Activated CD4-positive, alpha-beta T cell treated with anti-CD3 and anti-CD28 coated beads for 36 hours (primary cell): ENCODE results near the gene RPS23. TPM values are rescaled to one million over a fixed set of nuclear protein-coding genes. Genes with fewer than 3 reads are reported as not detected.
"Not testable (repeated sequence)": the region's sequence is repeated elsewhere in the genome, so short reads cannot be mapped to it uniquely, and the experiment has no call there.

Experiments used
- ATAC-seq: fragments of 200-7000 bp; cut with Tn5 transposase; one replicate; pipeline ENCODE4 v1.10.0; 2021; ENCODE audit warnings: mild to moderate bottlenecking, moderate library complexity
- CTCF ChIA-PET: fragments of 350-600 bp; sonication (Branson Sonifier 250); formaldehyde crosslinking; loops from one replicate; lab custom pipeline; 2021; ENCODE audit warnings: antibody characterized with exemption; lab: Charles Lee
- POLR2A ChIA-PET: fragments of 350-600 bp; sonication (Branson Sonifier 250); formaldehyde crosslinking; loops from one replicate; lab custom pipeline; 2021; ENCODE audit warnings: antibody characterized with exemption, inconsistent platforms; lab: Charles Lee
- DNase-seq: peaks from one replicate; pipeline ENCODE4 v3.0.0-alpha.2; 2020
- H3K27ac Mint-ChIP-seq: one replicate; pipeline ENCODE4 v1.8.0; 2021; ENCODE audit warnings: mixed read lengths
- H3K27me3 Mint-ChIP-seq: one replicate; pipeline ENCODE4 v1.8.0; 2021; ENCODE audit warnings: mixed read lengths
- H3K36me3 Mint-ChIP-seq: one replicate; pipeline ENCODE4 v1.8.0; 2021; ENCODE audit warnings: low read depth, mixed read lengths
- H3K4me1 Mint-ChIP-seq: one replicate; pipeline ENCODE4 v1.8.0; 2021; ENCODE audit warnings: mixed read lengths
- H3K4me3 Mint-ChIP-seq: one replicate; pipeline ENCODE4 v1.8.0; 2021; ENCODE audit warnings: mild to moderate bottlenecking, moderate library complexity, mixed read lengths
- H3K9me3 Mint-ChIP-seq: one replicate; pipeline ENCODE4 v1.8.0; 2021; ENCODE audit warnings: low read depth, mixed read lengths
- intact Hi-C, 2 experiments: fragments of 100-400 bp; cut with DNase I in 1 of 2; cut with micrococcal nuclease in 1 of 2; formaldehyde crosslinking; loops; one replicate each; pipeline versions ENCODE4 v1.14.2 to v1.15.1; 2022 to 2024; cut with DNase I, micrococcal nuclease
- total RNA-seq, 2 experiments: library from RNA; stranded (reverse); gene quantifications; one replicate each; pipeline ENCODE4 v1.2.3, GENCODE V29; 2021

Gene RPS23
- total RNA-seq, 2 experiments from 2014 or later = 2,831 to 3,226 TPM

- H3K4me3 Mint-ChIP-seq, POLR2A ChIA-PET, CTCF ChIA-PET, H3K27me3 Mint-ChIP-seq, H3K9me3 Mint-ChIP-seq, ATAC-seq, DNase-seq: not testable (repeated sequence)
- Mint-ChIP-seq H3K4me1 (peaks cover 35% of the 10 kb centered on the region), H3K36me3 (peaks cover 71% of the 10 kb centered on the region), H3K27ac (peak overlapping the region; percentile 70)
- intact Hi-C loops = loop anchor here in 1 of 2 experiments (10.0 kb wide), 1 partner anchor 1618 kb away; the partner anchor contains the start of genes DHFR and MSH3
These were observed 5.4 kb downstream of the RPS23 start for GRCh38 chr5:82272571-82273356.

- H3K4me3 Mint-ChIP-seq, H3K27ac Mint-ChIP-seq, POLR2A ChIA-PET, DNase-seq, ATAC-seq, H3K27me3 Mint-ChIP-seq, CTCF ChIA-PET, intact Hi-C loops: not testable (repeated sequence)
- Mint-ChIP-seq H3K36me3 (peaks cover 41% of the 10 kb centered on the region), H3K9me3 (peaks cover 11% of the 10 kb centered on the region), H3K4me1 (peaks cover 17% of the 10 kb centered on the region)
These were observed 8.8 kb downstream of the RPS23 start for GRCh38 chr5:82269363-82269762.

GRCh38 chr5:82267297-82267933 is 10.7 kb downstream of the RPS23 start:
- H3K27me3 Mint-ChIP-seq, POLR2A ChIA-PET, H3K4me3 Mint-ChIP-seq, H3K4me1 Mint-ChIP-seq, DNase-seq, ATAC-seq, H3K27ac Mint-ChIP-seq, intact Hi-C loops: not testable (repeated sequence)
- CTCF ChIA-PET = interaction anchor here (0.6 kb wide), 1 partner anchor 36 kb away, joined by 3 read pairs; no protein-coding TSS in a partner anchor
- peaks cover 28% of the 10 kb centered on the region for H3K36me3 Mint-ChIP-seq
- peaks cover 11% of the 10 kb centered on the region for H3K9me3 Mint-ChIP-seq

GRCh38 chr5:82265047-82265446 is 13.1 kb downstream of the RPS23 start:
- ChIA-PET POLR2A (no interaction called here), CTCF (interaction anchor here (1.4 to 1.7 kb wide), 2 partner anchors 10 to 23 kb away, joined by 3 to 8 read pairs; no protein-coding TSS in a partner anchor)
- H3K4me1 Mint-ChIP-seq = no peaks in the 10 kb centered on the region
- intact Hi-C loops = no loop called here
- ATAC-seq = no peak
- peaks cover 21% of the 10 kb centered on the region for H3K36me3 Mint-ChIP-seq
- no peak overlapping the region for H3K4me3 Mint-ChIP-seq
- H3K27me3 Mint-ChIP-seq = no peaks in the 10 kb centered on the region
- H3K27ac Mint-ChIP-seq = no peak overlapping the region
- H3K9me3 Mint-ChIP-seq = peaks cover 11% of the 10 kb centered on the region
- DNase-seq = no peak

GRCh38 chr5:82259172-82259800 is 18.9 kb downstream of the RPS23 start:
- Mint-ChIP-seq H3K27ac (no peak overlapping the region), H3K4me3 (no peak overlapping the region), H3K27me3 (no peaks in the 10 kb centered on the region), H3K9me3 (no peaks in the 10 kb centered on the region), H3K4me1 (peaks cover 4% of the 10 kb centered on the region), H3K36me3 (no peaks in the 10 kb centered on the region)
- intact Hi-C loops = no loop called here
- ATAC-seq = no peak
- DNase-seq = no peak
- ChIA-PET POLR2A (interaction anchor here (0.7 kb wide), 1 partner anchor 757 kb away, joined by 4 read pairs; no protein-coding TSS in a partner anchor), CTCF (interaction anchor here (0.6 to 1.9 kb wide), 2 partner anchors 12 to 27 kb away, joined by 4 to 7 read pairs; no protein-coding TSS in a partner anchor)

- peaks cover 4% of the 10 kb centered on the region for H3K4me1 Mint-ChIP-seq
- ATAC-seq = no peak
- ChIA-PET POLR2A (no interaction called here), CTCF (interaction anchor here (0.6 kb wide), 1 partner anchor 116 kb away, joined by 3 read pairs; no protein-coding TSS in a partner anchor)
- no peak overlapping the region for H3K4me3 Mint-ChIP-seq
- intact Hi-C loops = no loop called here
- H3K27ac Mint-ChIP-seq = no peak overlapping the region
- no peaks in the 10 kb centered on the region for H3K9me3 Mint-ChIP-seq
- no peaks in the 10 kb centered on the region for H3K27me3 Mint-ChIP-seq
- no peak for DNase-seq
- peaks cover 4% of the 10 kb centered on the region for H3K36me3 Mint-ChIP-seq
These were observed 20.4 kb downstream of the RPS23 start for GRCh38 chr5:82257729-82258128.

GRCh38 chr5:82257247-82257646 is 20.9 kb downstream of the RPS23 start:
- H3K27ac Mint-ChIP-seq = no peak overlapping the region
- H3K9me3 Mint-ChIP-seq = no peaks in the 10 kb centered on the region
- H3K4me1 Mint-ChIP-seq = peaks cover 4% of the 10 kb centered on the region
- POLR2A ChIA-PET = no interaction called here
- H3K27me3 Mint-ChIP-seq = no peaks in the 10 kb centered on the region
- DNase-seq (no peak), ATAC-seq (no peak)
- CTCF ChIA-PET = interaction anchor here (0.6 to 1.4 kb wide), 2 partner anchors 14 to 115 kb away, joined by 3 to 4 read pairs; no protein-coding TSS in a partner anchor
- peaks cover 4% of the 10 kb centered on the region for H3K36me3 Mint-ChIP-seq
- H3K4me3 Mint-ChIP-seq = no peak overlapping the region
- intact Hi-C loops = no loop called here

GRCh38 chr5:82255844-82256243 is 22.3 kb downstream of the RPS23 start:
- intact Hi-C loops = no loop called here
- peak; percentile 65 for ATAC-seq
- no peaks in the 10 kb centered on the region for H3K9me3 Mint-ChIP-seq
- H3K4me3 Mint-ChIP-seq = no peak overlapping the region
- H3K27me3 Mint-ChIP-seq = no peaks in the 10 kb centered on the region
- peaks cover 4% of the 10 kb centered on the region for H3K36me3 Mint-ChIP-seq
- ChIA-PET CTCF (interaction anchor here (0.7 to 2.1 kb wide), 7 partner anchors 8 to 829 kb away, joined by 3 to 8 read pairs (median 3); no protein-coding TSS in a partner anchor), POLR2A (no interaction called here)
- no peak overlapping the region for H3K27ac Mint-ChIP-seq
- DNase-seq = no peak
- H3K4me1 Mint-ChIP-seq = peaks cover 4% of the 10 kb centered on the region

GRCh38 chr5:82252744-82253143 is 25.4 kb downstream of the RPS23 start:
- no peak overlapping the region for H3K27ac Mint-ChIP-seq
- DNase-seq = no peak
- ChIA-PET CTCF (no interaction called here), POLR2A (no interaction called here)
- H3K27me3 Mint-ChIP-seq = no peaks in the 10 kb centered on the region
- H3K36me3 Mint-ChIP-seq = peaks cover 11% of the 10 kb centered on the region
- no peak for ATAC-seq
- peaks cover 4% of the 10 kb centered on the region for H3K4me1 Mint-ChIP-seq
- intact Hi-C loops = no loop called here
- peaks cover 2% of the 10 kb centered on the region for H3K9me3 Mint-ChIP-seq
- no peak overlapping the region for H3K4me3 Mint-ChIP-seq

GRCh38 chr5:82246960-82247574 is 31.1 kb downstream of the RPS23 start:
- Mint-ChIP-seq H3K4me3 (no peak overlapping the region), H3K27me3 (no peaks in the 10 kb centered on the region), H3K4me1 (no peaks in the 10 kb centered on the region), H3K9me3 (peaks cover 10% of the 10 kb centered on the region), H3K36me3 (peaks cover 15% of the 10 kb centered on the region), H3K27ac (no peak overlapping the region)
- DNase-seq = no peak
- intact Hi-C loops = no loop called here
- CTCF ChIA-PET = interaction anchor here (0.6 to 1.0 kb wide), 2 partner anchors 9 to 21 kb away, joined by 3 read pairs; no protein-coding TSS in a partner anchor
- POLR2A ChIA-PET = no interaction called here
- no peak for ATAC-seq
